Measurements from ENCODE around the gene FZR1.
A peak's percentile ranks its signal among the peaks of the same experiment; 100 is the strongest.
"Not testable (repeated sequence)": the region's sequence is repeated elsewhere in the genome, so short reads cannot be mapped to it uniquely, and the experiment has no call there.

The FZR1 gene

GRCh38 chr19:3496392-3497273 lies 9.5 kb upstream of the FZR1 start:
- no peak for DNase-seq

- no peak for DNase-seq
Measured at GRCh38 chr19:3497757-3498520, 8.2 kb upstream of the FZR1 start.

GRCh38 chr19:3499738-3500428 lies 6.2 kb upstream of the FZR1 start:
- no peak for DNase-seq

- peak; percentile 95 for DNase-seq
Measured at GRCh38 chr19:3500429-3501101, 5.5 kb upstream of the FZR1 start, which contains the start of gene DOHH. Gene DOHH (minus strand): TSS chr19:3500674. CDS start chr19:3496814, 3,860 bp downstream.

- DNase-seq, result no peak
Measured at GRCh38 chr19:3501780-3502179, 4.3 kb upstream of the FZR1 start.

- DNase-seq, result no peak
Measured at GRCh38 chr19:3503036-3503572, 3.0 kb upstream of the FZR1 start.

GRCh38 chr19:3504735-3505134 lies 1.4 kb upstream of the FZR1 start:
- DNase-seq, result peak; percentile 6

- peak; percentile 12 for DNase-seq
Measured at GRCh38 chr19:3506384-3507340, 551 bp downstream of the FZR1 start.

- DNase-seq, result peak; percentile 17
Measured at GRCh38 chr19:3507371-3508120, 1.4 kb downstream of the FZR1 start.

GRCh38 chr19:3508121-3508661 lies 2.1 kb downstream of the FZR1 start:
- DNase-seq, result not testable (repeated sequence)

GRCh38 chr19:3508771-3509535 lies 2.8 kb downstream of the FZR1 start:
- DNase-seq, result peak; percentile 15

GRCh38 chr19:3509566-3509989 lies 3.5 kb downstream of the FZR1 start:
- peak; percentile 45 for DNase-seq

- no peak for DNase-seq
Measured at GRCh38 chr19:3510727-3511126, 4.6 kb downstream of the FZR1 start.

GRCh38 chr19:3511506-3512251 lies 5.6 kb downstream of the FZR1 start:
- no peak for DNase-seq

GRCh38 chr19:3512562-3513228 lies 6.6 kb downstream of the FZR1 start:
- DNase-seq, result no peak

GRCh38 chr19:3513229-3514140 lies 7.4 kb downstream of the FZR1 start:
- peak; percentile 9 for DNase-seq
